ENCODE data around the gene IQCE. TPM values are rescaled to one million over a fixed set of nuclear protein-coding genes. Genes with fewer than 3 reads are reported as not detected.

Gene IQCE
- total RNA-seq, 1 donor from 2014 or later: 11.4 TPM

DNA sequence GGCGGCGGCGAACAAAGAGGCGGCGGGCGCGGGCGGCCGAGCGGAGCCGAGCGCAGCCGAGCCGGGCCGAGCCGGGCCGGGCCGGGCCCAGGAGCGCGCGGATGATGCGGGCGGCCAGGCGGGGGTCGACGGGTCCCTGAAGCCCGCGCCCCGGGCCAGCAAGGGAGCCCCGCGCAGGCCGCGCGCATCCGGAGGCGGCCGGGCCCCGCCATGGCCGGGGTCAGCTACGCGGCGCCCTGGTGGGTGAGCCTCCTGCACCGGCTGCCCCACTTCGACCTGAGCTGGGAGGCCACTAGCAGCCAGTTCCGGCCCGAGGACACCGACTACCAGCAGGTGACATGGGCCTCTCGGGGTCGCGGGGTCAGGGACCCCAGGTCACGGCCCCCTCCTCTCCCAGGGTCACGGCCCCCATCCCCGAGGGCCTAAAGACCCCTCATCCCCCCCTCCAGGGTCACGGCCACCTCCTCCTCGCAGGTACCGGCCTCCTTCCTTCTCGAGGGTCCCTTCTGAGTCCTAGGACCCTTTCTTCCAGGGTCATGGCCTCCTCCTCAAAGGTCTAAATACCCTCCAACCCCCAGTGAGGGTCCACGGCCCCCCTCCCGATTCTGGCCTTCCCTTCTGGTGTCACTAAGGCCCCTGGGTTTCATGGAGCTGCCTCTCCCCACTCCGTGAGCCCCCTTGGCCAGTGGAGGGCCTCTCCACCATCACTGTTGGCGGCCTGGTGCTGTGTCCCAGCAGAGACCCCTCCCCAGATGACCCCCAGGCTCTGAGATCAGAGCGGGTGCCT is 73.4 kb downstream of the IQCE start, which contains the start of gene TTYH3:
Gene TTYH3 (plus strand): TSS at position 41 of the 787 bp plus-strand sequence. CDS start 170 bp downstream, at position 211.
- DNase-seq (ENCODE audit: low spot score in 2 of 2): no peak
- intact Hi-C loops (cut with DNase I): loop anchor here (1.0 to 10.0 kb wide), 8 partner anchors 9 to 1097 kb away; partner anchors contain the start of genes BRAT1, CHST12 and MAFK
- peaks cover 20 to 34% of the 10 kb centered on the region in 2 donors for H3K4me1 ChIP-seq
- no peaks in the 10 kb centered on the region for H3K9me3 ChIP-seq
- peak within 1 kb of the TSS; percentile 80 to 87 for H3K27ac ChIP-seq
- no peaks in the 10 kb centered on the region for H3K36me3 ChIP-seq
- peak within 1 kb of the TSS; percentile 76 to 85 for H3K4me3 ChIP-seq
- no peaks in the 10 kb centered on the region for H3K27me3 ChIP-seq
- TF ChIP-seq, protein P1, sequence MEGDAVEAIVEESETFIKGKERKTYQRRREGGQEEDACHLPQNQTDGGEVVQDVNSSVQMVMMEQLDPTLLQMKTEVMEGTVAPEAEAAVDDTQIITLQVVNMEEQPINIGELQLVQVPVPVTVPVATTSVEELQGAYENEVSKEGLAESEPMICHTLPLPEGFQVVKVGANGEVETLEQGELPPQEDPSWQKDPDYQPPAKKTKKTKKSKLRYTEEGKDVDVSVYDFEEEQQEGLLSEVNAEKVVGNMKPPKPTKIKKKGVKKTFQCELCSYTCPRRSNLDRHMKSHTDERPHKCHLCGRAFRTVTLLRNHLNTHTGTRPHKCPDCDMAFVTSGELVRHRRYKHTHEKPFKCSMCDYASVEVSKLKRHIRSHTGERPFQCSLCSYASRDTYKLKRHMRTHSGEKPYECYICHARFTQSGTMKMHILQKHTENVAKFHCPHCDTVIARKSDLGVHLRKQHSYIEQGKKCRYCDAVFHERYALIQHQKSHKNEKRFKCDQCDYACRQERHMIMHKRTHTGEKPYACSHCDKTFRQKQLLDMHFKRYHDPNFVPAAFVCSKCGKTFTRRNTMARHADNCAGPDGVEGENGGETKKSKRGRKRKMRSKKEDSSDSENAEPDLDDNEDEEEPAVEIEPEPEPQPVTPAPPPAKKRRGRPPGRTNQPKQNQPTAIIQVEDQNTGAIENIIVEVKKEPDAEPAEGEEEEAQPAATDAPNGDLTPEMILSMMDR (IDR thresholded peaks at IDR 0.05): no peak

DNA sequence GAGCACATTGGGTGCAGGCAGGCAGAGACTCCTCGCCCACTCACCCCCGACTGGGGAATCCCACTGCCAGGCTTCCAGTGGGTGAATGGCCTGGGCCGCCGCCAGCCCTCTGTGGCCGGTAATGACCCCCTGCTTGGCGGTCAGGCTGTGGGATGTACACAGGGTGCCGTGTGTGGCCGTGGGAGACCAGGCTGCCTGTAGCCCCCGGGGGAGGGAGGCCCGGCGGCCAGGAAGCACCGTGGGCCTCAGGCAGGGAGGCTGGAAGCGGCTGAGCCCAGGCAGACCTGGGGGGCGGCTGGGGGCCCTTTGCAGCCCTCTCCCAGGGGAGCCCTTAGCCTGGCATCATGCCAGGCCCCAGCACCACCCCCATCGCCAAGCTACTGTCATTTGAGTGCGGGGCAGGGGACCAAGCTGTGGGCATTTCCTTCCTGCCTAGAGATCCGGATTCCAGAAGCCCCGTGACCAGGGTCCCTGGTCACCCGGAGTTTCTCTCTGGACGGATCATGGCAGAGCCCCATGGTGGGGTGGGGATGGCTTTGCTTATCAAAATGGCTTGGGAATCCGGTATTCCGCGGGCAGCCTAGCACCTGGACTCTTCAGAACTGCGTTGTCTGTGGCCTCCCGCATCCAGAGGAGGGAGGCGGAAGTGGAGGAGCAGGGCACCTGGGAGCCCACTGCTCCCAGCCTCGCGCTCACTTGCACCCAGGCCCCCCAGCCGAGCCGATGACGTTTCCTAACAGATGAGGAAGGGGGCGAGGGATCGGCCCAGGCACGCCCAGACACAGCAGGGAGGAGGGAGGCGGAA is 74.2 kb downstream of the IQCE start:
- Histone ChIP-seq H3K27me3 (no peaks in the 10 kb centered on the region), H3K36me3 (no peaks in the 10 kb centered on the region), H3K4me1 (peaks cover 20 to 36% of the 10 kb centered on the region in 2 donors), H3K9me3 (no peaks in the 10 kb centered on the region), H3K4me3 (peak overlapping the region; percentile 76 to 85), H3K27ac (peak overlapping the region; percentile 80 to 87)
- TF ChIP-seq, protein P1 (IDR thresholded peaks at IDR 0.05): no peak
- peak; percentile 54 to 84 for DNase-seq (ENCODE audit: low spot score in 2 of 2)
- intact Hi-C loops (cut with DNase I): loop anchor here (5.0 to 10.0 kb wide), 4 partner anchors 124 to 1098 kb away; partner anchors contain the start of genes CHST12 and MAFK

DNA sequence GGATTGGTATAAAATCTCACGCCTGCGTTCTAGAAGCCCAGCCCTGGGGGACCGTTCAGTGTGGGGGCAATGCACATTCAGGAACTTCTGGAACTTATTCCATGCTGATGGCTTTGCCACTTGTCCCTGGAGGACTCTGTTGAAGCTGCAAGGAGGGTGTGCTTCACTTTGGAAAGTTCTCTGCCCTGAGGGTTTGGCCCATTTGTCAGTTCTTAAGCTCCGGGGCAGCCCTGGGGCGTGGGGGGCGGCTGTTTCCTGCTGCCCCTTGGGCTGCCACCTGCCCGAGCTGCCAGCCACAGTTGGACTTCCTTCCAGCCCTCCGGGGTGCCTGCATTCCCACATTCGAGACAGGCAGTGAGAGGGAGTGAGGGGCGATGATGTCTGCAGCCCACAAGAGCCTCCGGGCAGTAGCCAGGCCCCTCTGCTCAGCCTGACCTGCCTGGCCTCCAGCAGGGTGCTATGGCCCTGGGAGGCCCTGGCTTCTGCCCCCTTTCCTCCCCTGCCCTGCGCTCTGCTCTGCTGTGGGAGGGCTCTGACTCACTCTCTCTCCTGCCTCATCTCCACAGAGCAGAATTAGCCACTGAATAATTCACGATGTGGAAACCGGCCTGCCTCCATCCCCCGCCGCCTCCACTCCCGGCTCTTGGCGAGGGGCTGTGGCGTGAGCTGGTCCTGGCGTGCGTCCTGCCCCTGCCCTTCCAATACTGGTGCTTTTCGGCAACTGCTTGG is 74.9 kb downstream of the IQCE start:
- no peaks in the 10 kb centered on the region for H3K36me3 ChIP-seq
- DNase-seq (ENCODE audit: low spot score in 2 of 2): peak in 1 of 2 donors; percentile 92
- peak overlapping the region; percentile 80 to 87 for H3K27ac ChIP-seq
- TF ChIP-seq, protein P1 (IDR thresholded peaks at IDR 0.05): no peak
- H3K27me3 ChIP-seq: no peaks in the 10 kb centered on the region
- H3K9me3 ChIP-seq: no peaks in the 10 kb centered on the region
- peaks cover 25 to 44% of the 10 kb centered on the region in 2 donors for H3K4me1 ChIP-seq
- peak overlapping the region; percentile 76 to 85 for H3K4me3 ChIP-seq
- intact Hi-C loops (cut with DNase I): loop anchor here (5.0 to 10.0 kb wide), 4 partner anchors 124 to 1099 kb away; partner anchors contain the start of genes CHST12 and MAFK

DNA sequence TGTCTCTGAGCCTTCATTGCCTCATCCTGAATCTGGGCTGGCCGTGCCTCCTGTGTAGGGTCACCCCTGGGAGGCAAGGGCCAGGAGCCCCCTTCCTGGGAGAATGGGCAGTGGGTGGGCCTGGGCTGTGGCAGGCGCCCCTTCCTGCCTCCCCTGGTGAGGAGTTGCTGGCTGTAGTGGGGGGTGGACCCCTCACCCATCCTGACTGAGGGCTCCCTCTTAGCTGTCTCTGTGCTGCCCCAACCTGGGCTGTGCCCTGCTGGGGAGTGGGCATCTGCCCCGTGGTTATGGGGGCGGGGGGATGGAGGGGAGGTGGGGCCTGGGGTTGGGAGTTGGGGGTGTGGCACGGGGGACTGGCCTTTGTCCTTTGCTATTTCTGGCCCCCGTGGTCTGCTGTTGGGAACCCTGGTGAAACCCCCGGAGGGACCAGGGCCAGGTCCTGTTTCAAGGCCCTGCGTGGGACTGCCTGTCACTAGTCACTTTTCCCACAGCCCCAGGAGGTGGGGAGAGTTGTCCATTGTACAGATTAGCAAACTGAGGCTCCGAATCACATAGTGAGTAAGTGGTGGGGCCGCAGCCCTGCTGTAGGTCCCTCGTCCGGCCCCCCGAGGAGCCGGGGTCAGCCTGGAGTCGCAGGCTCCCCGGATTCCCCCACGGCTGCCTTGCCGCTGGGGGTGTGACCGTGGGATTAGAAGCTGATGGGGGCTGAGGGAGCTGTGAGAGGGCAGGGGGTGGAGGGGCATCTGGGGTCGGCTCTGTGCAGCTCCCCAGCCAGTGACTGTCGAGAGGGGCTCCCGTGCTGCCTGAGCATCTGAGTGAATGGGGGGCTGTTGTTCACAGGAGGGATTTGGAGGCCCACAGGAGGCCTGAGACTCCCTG is 75.7 kb downstream of the IQCE start:
- no peaks in the 10 kb centered on the region for H3K9me3 ChIP-seq
- TF ChIP-seq, protein P1 (IDR thresholded peaks at IDR 0.05): no peak
- H3K27me3 ChIP-seq: no peaks in the 10 kb centered on the region
- intact Hi-C loops (cut with DNase I): loop anchor here (5.0 to 10.0 kb wide), 4 partner anchors 123 to 1100 kb away; partner anchors contain the start of genes CHST12 and MAFK
- peak overlapping the region; percentile 76 to 85 for H3K4me3 ChIP-seq
- no peak for DNase-seq (ENCODE audit: low spot score in 2 of 2)
- H3K4me1 ChIP-seq: peaks cover 32 to 52% of the 10 kb centered on the region in 2 donors
- peak overlapping the region; percentile 80 to 87 for H3K27ac ChIP-seq
- H3K36me3 ChIP-seq: no peaks in the 10 kb centered on the region
